GM13977 (cell line): Measurements from ENCODE around the gene DYNC2LI1.

ENCODE experiments used
- DNase-seq: peaks from one replicate; pipeline ENCODE4 v3.0.0; 2012; ENCODE audit warnings: low spot score
- CTCF ChIP-seq: IDR thresholded peaks from 2 replicates; pipeline ENCODE4 v1.5.1; 2012; ENCODE audit warnings: mild to moderate bottlenecking, control low read depth; ENCODE audit not compliant: insufficient read depth; ENCODE audit errors: extremely low read depth, missing control alignments
- in situ Hi-C: fragments of 300-500 bp; cut with MboI; formaldehyde crosslinking; loops from one replicate; pipeline ENCODE4 v1.12.0; 2022; ENCODE audit warnings: low sequenced_read_pairs, low pct_unique_long_range_greater_than_20kb, mixed read lengths, inconsistent platforms; ENCODE audit not compliant: unreplicated experiment

Gene DYNC2LI1

DNA sequence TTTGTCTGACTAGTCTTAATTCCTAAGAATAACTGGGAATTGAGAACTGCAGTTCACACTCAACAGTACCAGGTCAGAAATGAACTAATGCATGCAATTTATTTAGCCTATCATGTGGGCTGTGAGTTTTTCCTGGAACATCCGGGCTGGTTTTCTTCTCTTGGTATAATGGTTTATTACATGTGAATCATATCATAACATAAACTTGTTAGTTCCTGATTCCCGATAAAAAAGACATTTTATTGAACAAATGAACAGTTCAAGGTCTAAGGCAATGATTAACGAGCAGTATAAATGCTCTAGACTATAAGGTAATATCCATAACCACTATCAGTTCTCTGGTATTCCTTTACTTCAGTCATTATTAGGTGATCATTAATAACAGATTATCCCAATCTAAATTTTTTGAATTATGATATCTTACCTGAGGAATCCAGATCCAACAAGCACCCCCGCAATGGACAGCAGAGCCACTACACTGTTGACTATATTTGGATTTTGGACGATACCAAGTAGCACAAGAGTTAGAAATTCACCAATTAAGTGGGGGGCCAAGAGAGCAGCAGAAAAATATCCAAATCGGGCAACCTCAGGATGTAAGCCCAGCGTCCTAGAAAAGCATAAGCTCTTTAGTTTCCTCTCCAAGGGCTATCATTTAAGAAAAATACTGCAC is 45.8 kb downstream of the DYNC2LI1 start:
- no peak for TF ChIP-seq CTCF
- in situ Hi-C loops = no loop called here
- no peak for DNase-seq

- in situ Hi-C loops = no loop called here
Observed at GRCh38 chr2:43822839-43823238, 49.0 kb downstream of the DYNC2LI1 start.

DNA sequence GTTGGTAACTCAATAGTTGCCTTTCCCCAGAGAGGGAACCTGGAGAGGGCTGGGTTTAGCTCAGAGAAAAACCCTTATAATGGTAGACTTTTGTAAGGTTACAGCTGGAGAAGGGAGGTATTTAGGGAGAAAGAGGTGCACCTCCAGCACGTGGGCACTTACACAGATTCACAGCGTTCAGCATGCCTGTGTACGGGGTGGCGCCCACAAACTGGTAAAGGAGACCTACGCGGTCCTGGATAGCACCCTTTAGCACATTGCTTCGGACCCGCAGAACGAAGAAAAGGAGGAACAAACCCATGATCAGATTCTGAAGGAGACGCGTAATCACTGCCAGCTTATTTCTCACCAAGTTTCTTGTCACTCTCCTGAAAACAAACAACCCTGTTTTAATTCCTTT is 49.9 kb downstream of the DYNC2LI1 start:
- in situ Hi-C loops = no loop called here
- no peak for DNase-seq
- TF ChIP-seq CTCF = no peak

More at GRCh38 chr2:43822839-43823238, 49.0 kb downstream of the DYNC2LI1 start:
- DNase-seq = no peak
- no peak for TF ChIP-seq CTCF

DNA sequence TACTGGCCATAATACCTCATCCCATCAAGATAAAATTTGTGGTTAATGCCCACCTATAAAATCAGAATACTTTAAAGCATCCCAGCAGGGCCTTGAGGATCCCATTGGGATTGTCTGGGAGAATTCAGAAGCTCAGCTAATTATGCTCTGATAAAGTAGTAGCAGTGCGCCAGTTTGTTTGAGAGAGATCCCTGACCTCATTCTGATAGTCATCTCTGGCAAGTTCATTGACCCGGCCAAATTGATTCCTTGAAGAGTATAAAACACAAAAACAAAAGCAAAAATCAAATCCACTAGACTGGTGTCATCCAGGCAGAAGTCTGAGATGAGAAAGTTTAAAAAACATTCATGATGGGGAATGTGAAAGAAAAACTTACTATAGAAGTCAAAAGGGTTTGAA is 50.7 kb downstream of the DYNC2LI1 start:
- TF ChIP-seq CTCF = no peak
- in situ Hi-C loops = no loop called here
- DNase-seq = no peak

- in situ Hi-C loops = no loop called here
- no peak for TF ChIP-seq CTCF
- no peak for DNase-seq
Observed at GRCh38 chr2:43824951-43825493, 51.2 kb downstream of the DYNC2LI1 start.

DNA sequence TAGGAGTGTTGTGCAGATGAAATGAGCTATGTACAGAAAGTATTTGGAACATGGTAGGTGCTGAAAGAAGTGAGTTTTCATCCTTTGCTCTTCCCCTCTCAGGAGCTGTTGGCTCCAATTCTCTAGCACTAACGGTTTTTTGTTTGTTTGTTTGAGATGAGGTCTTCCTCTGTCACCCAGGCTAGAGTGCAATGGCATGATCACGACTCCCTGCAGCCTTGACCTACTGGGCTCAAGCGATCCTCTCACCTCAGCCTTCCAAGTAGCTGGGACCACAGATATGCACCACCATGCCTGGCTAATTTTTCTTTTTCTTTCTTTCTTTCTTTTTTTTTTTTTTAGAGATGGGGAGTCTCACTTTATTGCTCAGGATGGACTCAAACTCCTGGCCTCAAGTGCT is 52.0 kb downstream of the DYNC2LI1 start:
- TF ChIP-seq CTCF = no peak
- in situ Hi-C loops = no loop called here
- no peak for DNase-seq
